PFSK-1 (cell line): Measurements from ENCODE around the gene SDHA.

Experiments used
- FOXP2 ChIP-seq: optimal IDR thresholded peaks from 2 replicates; pipeline ENCODE3; 2011; ENCODE audit warnings: borderline replicate concordance, control low read depth, inconsistent platforms; ENCODE audit not compliant: insufficient read depth; ENCODE audit errors: extremely low read length, extremely low read depth
- POLR2AphosphoS5 ChIP-seq: IDR thresholded peaks from 2 replicates; pipeline ENCODE4 v1.6.1; 2012; ENCODE audit warnings: low read depth, mild to moderate bottlenecking, control low read depth, low read length, moderate library complexity
- TAF1 ChIP-seq: IDR thresholded peaks from 2 replicates; pipeline ENCODE4 v1.6.1; 2012; ENCODE audit warnings: low read length, control low read depth, borderline replicate concordance; ENCODE audit not compliant: insufficient read depth
- TF ChIP-seq, protein P1 (sequence below), 2 experiments: IDR thresholded peaks; 2 replicates each; pipeline versions ENCODE4 v1.6.1 to v1.8.0; 2011 to 2012; ENCODE audit warnings: low read depth in 2 of 2, low read length in 2 of 2, control low read depth in 1 of 2, inconsistent platforms in 1 of 2, mild to moderate bottlenecking in 1 of 2, moderate library complexity in 1 of 2; ENCODE audit not compliant: insufficient read depth in 1 of 2

DNA sequence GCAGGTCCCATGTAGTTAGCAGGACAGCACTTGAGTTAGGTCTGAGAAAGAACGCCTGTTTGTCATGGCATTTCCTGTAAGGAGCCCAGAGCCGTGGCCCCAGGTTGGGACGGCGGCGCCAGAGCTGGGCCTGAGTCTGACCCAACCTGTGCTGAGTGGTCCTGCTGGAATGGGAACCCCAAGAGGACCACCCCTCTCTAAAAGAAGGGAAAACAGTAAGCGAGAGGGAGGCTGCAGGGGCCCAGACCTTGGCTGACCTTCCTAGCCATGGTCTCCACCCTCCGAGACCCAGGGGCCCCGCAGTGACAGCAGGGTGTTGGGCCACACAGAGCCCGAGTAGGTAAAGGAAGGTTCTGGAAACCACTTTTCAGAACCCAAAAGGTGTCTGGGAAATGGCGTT, 28.6 kb upstream of the SDHA start:
- no peak for TF ChIP-seq POLR2AphosphoS5
- TF ChIP-seq, protein P1, sequence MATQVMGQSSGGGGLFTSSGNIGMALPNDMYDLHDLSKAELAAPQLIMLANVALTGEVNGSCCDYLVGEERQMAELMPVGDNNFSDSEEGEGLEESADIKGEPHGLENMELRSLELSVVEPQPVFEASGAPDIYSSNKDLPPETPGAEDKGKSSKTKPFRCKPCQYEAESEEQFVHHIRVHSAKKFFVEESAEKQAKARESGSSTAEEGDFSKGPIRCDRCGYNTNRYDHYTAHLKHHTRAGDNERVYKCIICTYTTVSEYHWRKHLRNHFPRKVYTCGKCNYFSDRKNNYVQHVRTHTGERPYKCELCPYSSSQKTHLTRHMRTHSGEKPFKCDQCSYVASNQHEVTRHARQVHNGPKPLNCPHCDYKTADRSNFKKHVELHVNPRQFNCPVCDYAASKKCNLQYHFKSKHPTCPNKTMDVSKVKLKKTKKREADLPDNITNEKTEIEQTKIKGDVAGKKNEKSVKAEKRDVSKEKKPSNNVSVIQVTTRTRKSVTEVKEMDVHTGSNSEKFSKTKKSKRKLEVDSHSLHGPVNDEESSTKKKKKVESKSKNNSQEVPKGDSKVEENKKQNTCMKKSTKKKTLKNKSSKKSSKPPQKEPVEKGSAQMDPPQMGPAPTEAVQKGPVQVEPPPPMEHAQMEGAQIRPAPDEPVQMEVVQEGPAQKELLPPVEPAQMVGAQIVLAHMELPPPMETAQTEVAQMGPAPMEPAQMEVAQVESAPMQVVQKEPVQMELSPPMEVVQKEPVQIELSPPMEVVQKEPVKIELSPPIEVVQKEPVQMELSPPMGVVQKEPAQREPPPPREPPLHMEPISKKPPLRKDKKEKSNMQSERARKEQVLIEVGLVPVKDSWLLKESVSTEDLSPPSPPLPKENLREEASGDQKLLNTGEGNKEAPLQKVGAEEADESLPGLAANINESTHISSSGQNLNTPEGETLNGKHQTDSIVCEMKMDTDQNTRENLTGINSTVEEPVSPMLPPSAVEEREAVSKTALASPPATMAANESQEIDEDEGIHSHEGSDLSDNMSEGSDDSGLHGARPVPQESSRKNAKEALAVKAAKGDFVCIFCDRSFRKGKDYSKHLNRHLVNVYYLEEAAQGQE (IDR thresholded peaks at IDR 0.05; ENCODE audit: insufficient read depth in 1 of 2, low read depth in 2 of 2, low read length in 2 of 2), result no peak
- TF ChIP-seq TAF1, result no peak
- TF ChIP-seq FOXP2, result no peak
